Measurements from ENCODE around the gene PLCB3. TPM values are rescaled to one million over a fixed set of nuclear protein-coding genes. Genes with fewer than 3 reads are reported as not detected.
"Not testable (repeated sequence)": the region's sequence is repeated elsewhere in the genome, so short reads cannot be mapped to it uniquely, and the experiment has no call there.

The PLCB3 gene
- total and polyA plus RNA-seq, 2 experiments from 2014 or later, result 28.1 to 103 TPM

DNA sequence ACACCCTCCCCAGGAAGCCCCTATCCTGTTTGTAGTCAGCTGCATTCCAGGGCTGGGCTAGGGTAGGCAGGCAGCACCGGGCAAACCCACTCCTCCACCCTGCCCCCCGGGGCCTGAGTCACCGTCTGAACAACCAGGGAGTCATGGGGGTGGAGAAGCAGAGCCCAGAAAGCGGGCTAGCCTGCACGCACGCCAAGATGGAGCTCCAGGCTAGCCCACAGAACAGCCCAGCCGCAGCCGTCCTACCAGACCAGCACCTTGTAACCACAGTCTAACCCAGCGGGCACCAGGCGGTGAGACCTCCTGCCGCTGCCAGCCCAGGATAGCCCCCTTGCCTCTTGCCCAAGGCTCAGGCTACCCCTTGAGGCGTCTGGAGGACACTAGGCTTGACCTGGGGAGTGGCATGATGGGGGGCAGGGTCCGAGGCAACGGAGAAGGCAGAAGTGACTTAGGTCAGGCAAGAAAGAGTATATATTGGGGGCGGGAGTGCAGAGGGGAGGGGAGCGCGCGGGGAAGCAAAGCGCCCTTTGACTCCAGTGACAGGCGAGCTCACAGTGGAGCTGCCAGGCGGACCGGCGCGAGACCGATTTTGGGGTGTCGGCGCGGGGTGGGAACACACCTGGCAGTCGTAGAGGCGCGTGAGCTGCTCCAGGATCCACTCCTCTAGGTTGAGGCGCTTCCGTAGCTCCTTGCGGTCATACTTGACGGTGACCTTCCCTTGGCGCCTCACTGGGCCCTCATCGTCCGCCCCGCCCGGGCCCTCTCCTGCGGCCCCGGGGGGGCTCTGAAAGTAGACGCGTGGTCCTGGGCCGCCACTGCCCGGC is 5.3 kb upstream of the PLCB3 start:
- Mint-ChIP-seq H3K4me1 (peaks cover 47% of the 10 kb centered on the region), H3K27me3 (ENCODE audit: insufficient read depth, low read depth, poor library complexity) (peaks cover 37% of the 10 kb centered on the region), H3K4me3 (peak overlapping the region; percentile 87), H3K36me3 (ENCODE audit: low read depth) (peaks cover 17% of the 10 kb centered on the region), H3K27ac (peak overlapping the region; percentile 88), H3K9me3 (no peaks in the 10 kb centered on the region)
- peaks cover 44% of the 10 kb centered on the region for H3K4me1 ChIP-seq (ENCODE audit: insufficient read depth)
- TF ChIP-seq, protein P1, sequence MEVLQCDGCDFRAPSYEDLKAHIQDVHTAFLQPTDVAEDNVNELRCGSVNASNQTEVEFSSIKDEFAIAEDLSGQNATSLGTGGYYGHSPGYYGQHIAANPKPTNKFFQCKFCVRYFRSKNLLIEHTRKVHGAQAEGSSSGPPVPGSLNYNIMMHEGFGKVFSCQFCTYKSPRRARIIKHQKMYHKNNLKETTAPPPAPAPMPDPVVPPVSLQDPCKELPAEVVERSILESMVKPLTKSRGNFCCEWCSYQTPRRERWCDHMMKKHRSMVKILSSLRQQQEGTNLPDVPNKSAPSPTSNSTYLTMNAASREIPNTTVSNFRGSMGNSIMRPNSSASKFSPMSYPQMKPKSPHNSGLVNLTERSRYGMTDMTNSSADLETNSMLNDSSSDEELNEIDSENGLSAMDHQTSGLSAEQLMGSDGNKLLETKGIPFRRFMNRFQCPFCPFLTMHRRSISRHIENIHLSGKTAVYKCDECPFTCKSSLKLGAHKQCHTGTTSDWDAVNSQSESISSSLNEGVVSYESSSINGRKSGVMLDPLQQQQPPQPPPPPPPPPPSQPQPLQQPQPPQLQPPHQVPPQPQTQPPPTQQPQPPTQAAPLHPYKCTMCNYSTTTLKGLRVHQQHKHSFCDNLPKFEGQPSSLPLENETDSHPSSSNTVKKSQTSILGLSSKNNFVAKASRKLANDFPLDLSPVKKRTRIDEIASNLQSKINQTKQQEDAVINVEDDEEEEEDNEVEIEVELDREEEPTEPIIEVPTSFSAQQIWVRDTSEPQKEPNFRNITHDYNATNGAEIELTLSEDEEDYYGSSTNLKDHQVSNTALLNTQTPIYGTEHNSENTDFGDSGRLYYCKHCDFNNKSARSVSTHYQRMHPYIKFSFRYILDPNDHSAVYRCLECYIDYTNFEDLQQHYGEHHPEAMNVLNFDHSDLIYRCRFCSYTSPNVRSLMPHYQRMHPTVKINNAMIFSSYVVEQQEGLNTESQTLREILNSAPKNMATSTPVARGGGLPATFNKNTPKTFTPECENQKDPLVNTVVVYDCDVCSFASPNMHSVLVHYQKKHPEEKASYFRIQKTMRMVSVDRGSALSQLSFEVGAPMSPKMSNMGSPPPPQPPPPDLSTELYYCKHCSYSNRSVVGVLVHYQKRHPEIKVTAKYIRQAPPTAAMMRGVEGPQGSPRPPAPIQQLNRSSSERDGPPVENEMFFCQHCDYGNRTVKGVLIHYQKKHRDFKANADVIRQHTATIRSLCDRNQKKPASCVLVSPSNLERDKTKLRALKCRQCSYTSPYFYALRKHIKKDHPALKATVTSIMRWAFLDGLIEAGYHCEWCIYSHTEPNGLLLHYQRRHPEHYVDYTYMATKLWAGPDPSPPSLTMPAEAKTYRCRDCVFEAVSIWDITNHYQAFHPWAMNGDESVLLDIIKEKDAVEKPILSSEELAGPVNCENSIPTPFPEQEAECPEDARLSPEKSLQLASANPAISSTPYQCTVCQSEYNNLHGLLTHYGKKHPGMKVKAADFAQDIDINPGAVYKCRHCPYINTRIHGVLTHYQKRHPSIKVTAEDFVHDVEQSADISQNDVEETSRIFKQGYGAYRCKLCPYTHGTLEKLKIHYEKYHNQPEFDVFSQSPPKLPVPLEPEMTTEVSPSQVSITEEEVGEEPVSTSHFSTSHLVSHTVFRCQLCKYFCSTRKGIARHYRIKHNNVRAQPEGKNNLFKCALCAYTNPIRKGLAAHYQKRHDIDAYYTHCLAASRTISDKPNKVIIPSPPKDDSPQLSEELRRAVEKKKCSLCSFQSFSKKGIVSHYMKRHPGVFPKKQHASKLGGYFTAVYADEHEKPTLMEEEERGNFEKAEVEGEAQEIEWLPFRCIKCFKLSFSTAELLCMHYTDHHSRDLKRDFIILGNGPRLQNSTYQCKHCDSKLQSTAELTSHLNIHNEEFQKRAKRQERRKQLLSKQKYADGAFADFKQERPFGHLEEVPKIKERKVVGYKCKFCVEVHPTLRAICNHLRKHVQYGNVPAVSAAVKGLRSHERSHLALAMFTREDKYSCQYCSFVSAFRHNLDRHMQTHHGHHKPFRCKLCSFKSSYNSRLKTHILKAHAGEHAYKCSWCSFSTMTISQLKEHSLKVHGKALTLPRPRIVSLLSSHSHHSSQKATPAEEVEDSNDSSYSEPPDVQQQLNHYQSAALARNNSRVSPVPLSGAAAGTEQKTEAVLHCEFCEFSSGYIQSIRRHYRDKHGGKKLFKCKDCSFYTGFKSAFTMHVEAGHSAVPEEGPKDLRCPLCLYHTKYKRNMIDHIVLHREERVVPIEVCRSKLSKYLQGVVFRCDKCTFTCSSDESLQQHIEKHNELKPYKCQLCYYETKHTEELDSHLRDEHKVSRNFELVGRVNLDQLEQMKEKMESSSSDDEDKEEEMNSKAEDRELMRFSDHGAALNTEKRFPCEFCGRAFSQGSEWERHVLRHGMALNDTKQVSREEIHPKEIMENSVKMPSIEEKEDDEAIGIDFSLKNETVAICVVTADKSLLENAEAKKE (CRISPR knock-in tag; IDR thresholded peaks at IDR 0.05), result no peak
- TF ChIP-seq EZH2phosphoT487 (IDR thresholded peaks at IDR 0.05; ENCODE audit: unreplicated experiment), result no peak
- no peak for TF ChIP-seq STAT1 (IDR thresholded peaks at IDR 0.05; ENCODE audit: unreplicated experiment)
- TF ChIP-seq POLR2AphosphoS5 (IDR thresholded peaks at IDR 0.05; ENCODE audit: low read depth), result no peak; the same call in 1 of the 2 replicates
- no peak for TF ChIP-seq NANOG (IDR thresholded peaks at IDR 0.05; ENCODE audit: borderline replicate concordance)
- TF ChIP-seq EZH2 (IDR thresholded peaks at IDR 0.05; ENCODE audit: low read depth, unreplicated experiment), result no peak
- no peak for TF ChIP-seq ZNF114 (CRISPR knock-in tag; IDR thresholded peaks at IDR 0.05)
- TF ChIP-seq, protein P2, sequence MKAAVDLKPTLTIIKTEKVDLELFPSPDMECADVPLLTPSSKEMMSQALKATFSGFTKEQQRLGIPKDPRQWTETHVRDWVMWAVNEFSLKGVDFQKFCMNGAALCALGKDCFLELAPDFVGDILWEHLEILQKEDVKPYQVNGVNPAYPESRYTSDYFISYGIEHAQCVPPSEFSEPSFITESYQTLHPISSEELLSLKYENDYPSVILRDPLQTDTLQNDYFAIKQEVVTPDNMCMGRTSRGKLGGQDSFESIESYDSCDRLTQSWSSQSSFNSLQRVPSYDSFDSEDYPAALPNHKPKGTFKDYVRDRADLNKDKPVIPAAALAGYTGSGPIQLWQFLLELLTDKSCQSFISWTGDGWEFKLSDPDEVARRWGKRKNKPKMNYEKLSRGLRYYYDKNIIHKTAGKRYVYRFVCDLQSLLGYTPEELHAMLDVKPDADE (IDR thresholded peaks at IDR 0.05), result no peak
- TF ChIP-seq, protein P3, sequence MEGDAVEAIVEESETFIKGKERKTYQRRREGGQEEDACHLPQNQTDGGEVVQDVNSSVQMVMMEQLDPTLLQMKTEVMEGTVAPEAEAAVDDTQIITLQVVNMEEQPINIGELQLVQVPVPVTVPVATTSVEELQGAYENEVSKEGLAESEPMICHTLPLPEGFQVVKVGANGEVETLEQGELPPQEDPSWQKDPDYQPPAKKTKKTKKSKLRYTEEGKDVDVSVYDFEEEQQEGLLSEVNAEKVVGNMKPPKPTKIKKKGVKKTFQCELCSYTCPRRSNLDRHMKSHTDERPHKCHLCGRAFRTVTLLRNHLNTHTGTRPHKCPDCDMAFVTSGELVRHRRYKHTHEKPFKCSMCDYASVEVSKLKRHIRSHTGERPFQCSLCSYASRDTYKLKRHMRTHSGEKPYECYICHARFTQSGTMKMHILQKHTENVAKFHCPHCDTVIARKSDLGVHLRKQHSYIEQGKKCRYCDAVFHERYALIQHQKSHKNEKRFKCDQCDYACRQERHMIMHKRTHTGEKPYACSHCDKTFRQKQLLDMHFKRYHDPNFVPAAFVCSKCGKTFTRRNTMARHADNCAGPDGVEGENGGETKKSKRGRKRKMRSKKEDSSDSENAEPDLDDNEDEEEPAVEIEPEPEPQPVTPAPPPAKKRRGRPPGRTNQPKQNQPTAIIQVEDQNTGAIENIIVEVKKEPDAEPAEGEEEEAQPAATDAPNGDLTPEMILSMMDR (conservative IDR thresholded peaks at IDR 0.05; ENCODE audit: low read depth in 2 of 2), result no peak
- TF ChIP-seq CREB1 (CRISPR knock-in tag; IDR thresholded peaks at IDR 0.05; ENCODE audit: low read depth), result no peak
- no peak overlapping the region for H3K27ac ChIP-seq (ENCODE audit: low read depth)
- peaks cover 26% of the 10 kb centered on the region for H3K79me2 ChIP-seq (replicated peaks; ENCODE audit: insufficient read depth)
- no peaks in the 10 kb centered on the region; the same call in 1 of the 2 replicates for H4K20me1 ChIP-seq (replicated peaks; ENCODE audit: insufficient read depth)
- ATAC-seq (no peak), DNase-seq (ENCODE audit: low spot score) (peak; percentile 65)
- H3K27me3 ChIP-seq (ENCODE audit: insufficient read depth), result no peaks in the 10 kb centered on the region
- peaks cover 51% of the 10 kb centered on the region for H3F3A ChIP-seq (replicated peaks; ENCODE audit: low read depth)
- H3K9me2 ChIP-seq (ENCODE audit: insufficient read depth), result no peaks in the 10 kb centered on the region
- H3K4me2 ChIP-seq, result peak overlapping the region; percentile 93
- H3K36me3 ChIP-seq (ENCODE audit: insufficient read depth), result no peaks in the 10 kb centered on the region
- H2AFZ ChIP-seq, result no peak overlapping the region
- peak overlapping the region; percentile 99 for H3K4me3 ChIP-seq

DNA sequence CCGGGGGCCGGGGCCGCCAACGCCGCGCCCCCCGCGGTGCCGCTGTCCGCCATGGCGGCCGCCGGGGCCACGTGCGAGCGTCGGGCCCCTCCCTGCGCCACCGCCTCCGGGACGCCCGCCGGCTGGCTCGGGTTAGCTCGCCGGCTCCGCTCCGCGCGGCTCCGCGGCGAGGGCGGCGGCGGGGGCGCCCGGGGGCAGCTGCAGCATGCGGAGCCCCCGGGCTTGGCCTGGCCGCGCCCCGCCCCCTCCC is 4.8 kb upstream of the PLCB3 start:
- ATAC-seq; H3K27ac ChIP-seq (ENCODE audit: low read depth); H3K36me3 ChIP-seq (ENCODE audit: insufficient read depth); H3K27ac Mint-ChIP-seq; H3K9me3 Mint-ChIP-seq; H3K27me3 ChIP-seq (ENCODE audit: insufficient read depth); H3K9me2 ChIP-seq (ENCODE audit: insufficient read depth); H4K20me1 ChIP-seq (replicated peaks; ENCODE audit: insufficient read depth); H2AFZ ChIP-seq; DNase-seq (ENCODE audit: low spot score): not testable (repeated sequence)
- H3K4me1 Mint-ChIP-seq, result peaks cover 47% of the 10 kb centered on the region
- Histone ChIP-seq H3K4me2 (peak overlapping the region; percentile 93; the same call in 1 of the 2 replicates), H3F3A (replicated peaks; ENCODE audit: low read depth) (peaks cover 51% of the 10 kb centered on the region), H3K4me1 (ENCODE audit: insufficient read depth) (peaks cover 44% of the 10 kb centered on the region), H3K4me3 (peak overlapping the region; percentile 99), H3K79me2 (replicated peaks; ENCODE audit: insufficient read depth) (peaks cover 26% of the 10 kb centered on the region)
- H3K36me3 Mint-ChIP-seq (ENCODE audit: low read depth), result peaks cover 17% of the 10 kb centered on the region
- peaks cover 36% of the 10 kb centered on the region for H3K27me3 Mint-ChIP-seq (ENCODE audit: insufficient read depth, low read depth, poor library complexity)
- peak overlapping the region; percentile 88; the same call in 2 of the 3 replicates for H3K4me3 Mint-ChIP-seq
